A549 (cell line): ENCODE data around the gene AKR1C1. TPM values are rescaled to one million over a fixed set of nuclear protein-coding genes. Genes with fewer than 3 reads are reported as not detected.
A peak's percentile ranks its signal among the peaks of the same experiment; 100 is the strongest.
"Not testable (repeated sequence)": the region's sequence is repeated elsewhere in the genome, so short reads cannot be mapped to it uniquely, and the experiment has no call there.

Experiments
- ATAC-seq, 2 experiments: fragments of 200-7000 bp in 1 of 2; fragments of >200 bp in 1 of 2; cut with Nextera tagmentation in 1 of 2; cut with Tn5 transposase in 1 of 2; 3 replicates each; pipeline versions ENCODE4 v1.8.0 to v1.9.1; 2018 to 2020; ENCODE audit warnings: mild to moderate bottlenecking in 1 of 2, moderate library complexity in 1 of 2
- CTCF ChIA-PET: fragments of 300-600 bp; sonication (Branson Sonifier 250); formaldehyde crosslinking; extraction: SDS; loops from one replicate; lab custom pipeline; 2021; ENCODE audit warnings: antibody characterized with exemption, inconsistent platforms; lab: Yijun Ruan, JAX
- POLR2A ChIA-PET: fragments of 350-600 bp; formaldehyde crosslinking; extraction: SDS; loops from one replicate; lab custom pipeline; 2021; ENCODE audit warnings: antibody characterized with exemption, inconsistent platforms; lab: Yijun Ruan, JAX
- DNase-seq, 2 experiments: peaks; one replicate each; pipeline versions ENCODE4 v3.0.0 to v3.0.0-alpha.2; 2011 to 2016; ENCODE audit warnings: low read depth in 1 of 2, low spot score in 1 of 2
- FAIRE-seq: peaks from 2 replicates; lab custom pipeline; 2011; peaks lifted over from hg19 to GRCh38; lab: Jason Lieb, UNC
- H3K27ac ChIP-seq, 2 experiments: fragments of >200 bp; sonication (Bioruptor Twin); formaldehyde crosslinking; 3 replicates each; pipeline ENCODE4 v1.5.1; 2016 to 2017
- H3K4me1 ChIP-seq: fragments of >200 bp; sonication (Bioruptor Twin); formaldehyde crosslinking; 3 replicates; pipeline ENCODE4 v1.6.1; 2016
- H3K4me2 ChIP-seq: fragments of >200 bp; sonication (Bioruptor Twin); formaldehyde crosslinking; 3 replicates; pipeline ENCODE4 v1.6.1; 2016
- H3K4me3 ChIP-seq: fragments of >200 bp; sonication (Bioruptor Twin); formaldehyde crosslinking; 3 replicates; pipeline ENCODE4 v1.5.1; 2016
- H3K9me3 ChIP-seq: fragments of >200 bp; sonication (Bioruptor Twin); formaldehyde crosslinking; 3 replicates; pipeline ENCODE4 v1.6.1; 2016
- ATOH8 ChIP-seq: fragments of 250-450 bp; sonication (Bioruptor Pico); IDR thresholded peaks from 2 replicates; pipeline ENCODE4 v1.5.0; 2020; ENCODE audit warnings: low read depth, mild to moderate bottlenecking, moderate library complexity
- BCL3 ChIP-seq: fragments of >200 bp; sonication (Bioruptor Twin); formaldehyde crosslinking; IDR thresholded peaks from 3 replicates; pipeline ENCODE4 v1.6.1; 2016
- BHLHE40 ChIP-seq: IDR thresholded peaks from 2 replicates; pipeline ENCODE4 v1.6.1; 2012; ENCODE audit warnings: low read depth, low read length, inconsistent platforms
- CEBPB ChIP-seq, 2 experiments: fragments of >200 bp in 1 of 2; sonication (Bioruptor Twin) in 1 of 2; formaldehyde crosslinking in 1 of 2; IDR thresholded peaks; 2 replicates each; pipeline ENCODE4 v1.6.1; 2012 to 2016
- E2F6 ChIP-seq: IDR thresholded peaks from 2 replicates; pipeline ENCODE4 v1.6.1; 2012; ENCODE audit warnings: low read depth, borderline replicate concordance
- EHMT2 ChIP-seq: fragments of 200-600 bp; sonication (generic); IDR thresholded peaks from 2 replicates; pipeline ENCODE4 v1.6.1; 2016; ENCODE audit warnings: antibody characterized with exemption, low read depth, mild to moderate bottlenecking, moderate library complexity
- FOXS1 ChIP-seq: fragments of 250-450 bp; sonication (Bioruptor Pico); IDR thresholded peaks from 2 replicates; pipeline ENCODE4 v1.5.0; 2020; ENCODE audit warnings: mild to moderate bottlenecking, moderate library complexity
- GATA3 ChIP-seq: IDR thresholded peaks from 2 replicates; pipeline ENCODE4 v1.6.1; 2012; ENCODE audit warnings: borderline replicate concordance
- HMGXB4 ChIP-seq: fragments of 250-450 bp; sonication (Bioruptor Pico); IDR thresholded peaks from 2 replicates; pipeline ENCODE4 v1.5.0; 2021; ENCODE audit warnings: mild to moderate bottlenecking, moderate library complexity, borderline replicate concordance
- HOXB13 ChIP-seq: fragments of 250-450 bp; sonication (Bioruptor Pico); IDR thresholded peaks from 2 replicates; pipeline ENCODE4 v1.5.0; 2020; ENCODE audit warnings: low read depth, mild to moderate bottlenecking, moderate library complexity
- HOXB5 ChIP-seq: fragments of 250-450 bp; sonication (Bioruptor Pico); IDR thresholded peaks from 2 replicates; pipeline ENCODE4 v1.5.0; 2020; ENCODE audit warnings: mild to moderate bottlenecking, moderate library complexity
- JUN ChIP-seq, 2 experiments: fragments of >200 bp; sonication (Bioruptor Twin); formaldehyde crosslinking; IDR thresholded peaks; 2 replicates in 1 of 2; 3 replicates in 1 of 2; pipeline ENCODE4 v1.6.1; 2016 to 2017
- POLR2A ChIP-seq: IDR thresholded peaks from 2 replicates; pipeline ENCODE4 v1.6.1; 2012; ENCODE audit warnings: mild to moderate bottlenecking, low read length
- RAD21 ChIP-seq, 2 experiments: fragments of >200 bp in 1 of 2; sonication (Bioruptor Twin) in 1 of 2; formaldehyde crosslinking in 1 of 2; IDR thresholded peaks in 1 of 2; conservative IDR thresholded peaks in 1 of 2; 2 replicates in 1 of 2; 3 replicates in 1 of 2; pipeline ENCODE4 v1.6.1; 2012 to 2018; ENCODE audit warnings: inconsistent platforms in 1 of 2
- SREBF2 ChIP-seq: fragments of 450-650 bp; IDR thresholded peaks from 2 replicates; pipeline ENCODE4 v1.6.1; 2014; ENCODE audit warnings: mild to moderate bottlenecking, moderate library complexity
- TP53 ChIP-seq: fragments of 250-450 bp; sonication (Bioruptor Pico); IDR thresholded peaks from 2 replicates; pipeline ENCODE4 v1.5.0; 2021; ENCODE audit warnings: mild to moderate bottlenecking, moderate library complexity
- ZC3H11A ChIP-seq: fragments of 450-650 bp; IDR thresholded peaks from 2 replicates; pipeline ENCODE4 v1.6.1; 2014; ENCODE audit warnings: antibody characterized with exemption, mild to moderate bottlenecking
- ZNF302 ChIP-seq: fragments of 250-450 bp; sonication (Bioruptor Pico); IDR thresholded peaks from 2 replicates; pipeline ENCODE4 v1.9.0; 2021; ENCODE audit warnings: inconsistent platforms, mild to moderate bottlenecking, moderate library complexity
- ZSCAN20 ChIP-seq: fragments of 250-450 bp; sonication (Bioruptor Pico); IDR thresholded peaks from 2 replicates; pipeline ENCODE4 v1.8.0; 2022; ENCODE audit warnings: mild to moderate bottlenecking, moderate library complexity
- WGBS: methylation state at CpG from one replicate; pipeline ENCODE4 v1.1.6; 2017; ENCODE audit errors: missing lambda C conversion rate; 5-methylcytosine and 5-hydroxymethylcytosine counted together
- polyA minus RNA-seq: library from RNA; depleted of rRNA, polyadenylated mRNA; stranded (reverse); fragments of >200 nt; gene quantifications from 2 replicates; pipeline ENCODE4 v1.2.3, GENCODE V29; 2011; rRNA and poly(A)+ RNA removed
- polyA plus RNA-seq, 4 experiments: library from polyadenylated mRNA; depleted of rRNA in 3 of 4; stranded (reverse); fragments of >200 nt; fragmentation: RNase III in 1 of 4; extraction: RNeasy Plus Mini Kit Qiagen cat#74134 plus additional on column Dnase treatment in 1 of 4; gene quantifications; 2 replicates in 3 of 4; 3 replicates in 1 of 4; pipeline ENCODE4 v1.2.3, GENCODE V29; 2011 to 2017

AKR1C1 gene
- polyA plus RNA-seq (2011; rRNA removed) (1,148 and 1,445 TPM in 2 replicates), polyA plus RNA-seq (2017; fragmentation: RNase III; extraction: RNeasy Plus Mini Kit Qiagen cat#74134 plus additional on column Dnase treatment) (642 to 1,056 TPM (median 970 TPM) in 3 replicates), polyA minus RNA-seq (365 and 496 TPM in 2 replicates)
- polyA plus RNA-seq (2012; cell fraction: cytosol; rRNA removed), result 341 and 343 TPM in 2 replicates
- 297 and 392 TPM in 2 replicates for polyA plus RNA-seq (2012; cell fraction: nucleus; rRNA removed)

GRCh38 chr10:4962876-4963814 is at the start of gene AKR1C1:
AKR1C1 (plus strand) TSS chr10:4963415; CDS start chr10:4963445, 30 bp downstream.
- CTCF ChIA-PET, result interaction anchor here (0.9 kb wide), 1 partner anchor 22 kb away, joined by 3 read pairs; no protein-coding TSS in a partner anchor
- WGBS, result under 1% methylated on average over 6 of the region's 7 CpGs
- POLR2A ChIA-PET, result interaction anchor here (0.6 to 1.7 kb wide), 9 partner anchors 15 to 137 kb away, joined by 3 to 15 read pairs (median 6); partner anchors contain the start of genes AKR1C2 and AKR1E2
- Histone ChIP-seq H3K4me2 (peak within 1 kb of the TSS; percentile 79), H3K4me1 (peaks cover 26% of the 10 kb centered on the region), H3K4me3 (peak within 1 kb of the TSS; percentile 77), H3K27ac (peak within 1 kb of the TSS; percentile 76 to 81)
- DNase-seq, result peak in 1 of 2 experiments; percentile 78
- FAIRE-seq, result peak; percentile 97
- not testable (repeated sequence) for H3K9me3 ChIP-seq
- TF ChIP-seq GATA3 (0 out of 2 replicates have a peak, but pooled peaks have one; percentile 15), POLR2A (peak; percentile 44), BCL3 (peak; percentile 66), CEBPB (IDR thresholded peaks at IDR 0.05) (0 out of 4 replicates have a peak, but pooled peaks of 1 of the 2 experiments have one; percentile 26), JUN (IDR thresholded peaks at IDR 0.05) (peak; percentile 79 to 93)
- ATAC-seq, result peak; percentile 92 to 93

GRCh38 chr10:4914213-4914850 is 48.9 kb upstream of the AKR1C1 start:
- CTCF ChIA-PET, result no interaction called here
- TF ChIP-seq TP53 (CRISPR knock-in tag) (no peak), ATOH8 (no peak), ZSCAN20 (CRISPR knock-in tag) (no peak), EHMT2 (no peak), ZNF302 (CRISPR knock-in tag) (no peak), E2F6 (no peak), RAD21 (conservative IDR thresholded peaks at IDR 0.05 in 1 of 2, IDR thresholded peaks at IDR 0.05 in 1 of 2) (no peak), HOXB13 (CRISPR knock-in tag) (no peak), FOXS1 (CRISPR knock-in tag) (no peak), BHLHE40 (no peak), HMGXB4 (no peak), ZC3H11A (no peak), POLR2A (no peak), HOXB5 (CRISPR knock-in tag) (no peak), SREBF2 (no peak)
- FAIRE-seq (no peak), DNase-seq (no peak), ATAC-seq (no peak)
- WGBS, result 88% methylated on average over 6 of the region's 6 CpGs
- no peak overlapping the region for H3K4me2 ChIP-seq
- POLR2A ChIA-PET, result no interaction called here
- H3K4me3 ChIP-seq, result no peak overlapping the region
- H3K4me1 ChIP-seq, result no peaks in the 10 kb centered on the region
- H3K9me3 ChIP-seq, result no peaks in the 10 kb centered on the region
- H3K27ac ChIP-seq, result no peak overlapping the region
